HG03045 (cell line): Measurements from ENCODE around the gene TAF10.

Experiments
- ATAC-seq: cut with Tn5 transposase; IDR thresholded peaks from one replicate; pipeline ENCODE4 v1.9.1; 2021; ENCODE audit warnings: mild to moderate bottlenecking, moderate library complexity; ENCODE audit not compliant: unreplicated experiment

The TAF10 gene

GRCh38 chr11:6625832-6626420 lies 13.9 kb upstream of the TAF10 start:
- no peak for ATAC-seq

- no peak for ATAC-seq
These were observed 13.3 kb upstream of the TAF10 start for GRCh38 chr11:6625156-6625831.

- ATAC-seq = no peak
These were observed 11.7 kb upstream of the TAF10 start for GRCh38 chr11:6623391-6624363.

GRCh38 chr11:6622261-6623171 lies 10.5 kb upstream of the TAF10 start:
- no peak for ATAC-seq

- ATAC-seq = no peak
These were observed 9.7 kb upstream of the TAF10 start for GRCh38 chr11:6621711-6622211.

- ATAC-seq = no peak
These were observed 8.6 kb upstream of the TAF10 start for GRCh38 chr11:6620636-6621035.

GRCh38 chr11:6619004-6619745 lies 7.2 kb upstream of the TAF10 start, which contains the start of gene TPP1:
Gene TPP1, minus strand, starts transcription at chr11:6619422. Its CDS starts 22 bp downstream, at chr11:6619400.
- peak; percentile 98 for ATAC-seq

GRCh38 chr11:6618117-6619003 lies 6.3 kb upstream of the TAF10 start:
- ATAC-seq = no peak

- no peak for ATAC-seq
These were observed 5.3 kb upstream of the TAF10 start for GRCh38 chr11:6617315-6617781.

- no peak for ATAC-seq
These were observed 4.7 kb upstream of the TAF10 start for GRCh38 chr11:6616596-6617250.

GRCh38 chr11:6615882-6616585 lies 4.0 kb upstream of the TAF10 start:
- ATAC-seq = no peak

- no peak for ATAC-seq
These were observed 3.0 kb upstream of the TAF10 start for GRCh38 chr11:6615046-6615445.

GRCh38 chr11:6614446-6614845 lies 2.4 kb upstream of the TAF10 start:
- ATAC-seq = no peak

- ATAC-seq = no peak
These were observed 1.5 kb upstream of the TAF10 start for GRCh38 chr11:6613496-6613895.

GRCh38 chr11:6611963-6612212 lies 128 bp downstream of the TAF10 start:
- ATAC-seq = no peak

GRCh38 chr11:6611092-6611962 lies 689 bp downstream of the TAF10 start:
- no peak for ATAC-seq

- ATAC-seq = no peak
These were observed 1.4 kb downstream of the TAF10 start for GRCh38 chr11:6610591-6610990.
